HG02798 (cell line): Measurements from ENCODE around the gene KLHDC4.
"Not testable (repeated sequence)": the region's sequence is repeated elsewhere in the genome, so short reads cannot be mapped to it uniquely, and the experiment has no call there.

Experiments used
- ATAC-seq: cut with Tn5 transposase; IDR thresholded peaks from one replicate; pipeline ENCODE4 v1.9.1; 2021; ENCODE audit warnings: mild to moderate bottlenecking; ENCODE audit not compliant: unreplicated experiment, poor library complexity

KLHDC4 gene

GRCh38 chr16:87724490-87725291 is 41.1 kb downstream of the KLHDC4 start:
- ATAC-seq = peak; percentile 39

GRCh38 chr16:87723226-87723623 is 42.6 kb downstream of the KLHDC4 start:
- ATAC-seq = peak; percentile 63

- ATAC-seq = no peak
Measured at GRCh38 chr16:87722590-87723225, 43.1 kb downstream of the KLHDC4 start.

GRCh38 chr16:87721622-87722585 is 43.9 kb downstream of the KLHDC4 start:
- ATAC-seq = no peak

GRCh38 chr16:87720446-87720845 is 45.3 kb downstream of the KLHDC4 start:
- no peak for ATAC-seq

GRCh38 chr16:87718831-87719230 is 47.0 kb downstream of the KLHDC4 start:
- not testable (repeated sequence) for ATAC-seq

- ATAC-seq = no peak
Measured at GRCh38 chr16:87715658-87716057, 50.1 kb downstream of the KLHDC4 start.

GRCh38 chr16:87715231-87715630 is 50.6 kb downstream of the KLHDC4 start:
- no peak for ATAC-seq

- ATAC-seq = no peak
Measured at GRCh38 chr16:87713451-87714229, 52.1 kb downstream of the KLHDC4 start.

- ATAC-seq = no peak
Measured at GRCh38 chr16:87712184-87712762, 53.5 kb downstream of the KLHDC4 start.

GRCh38 chr16:87710887-87711286 is 54.9 kb downstream of the KLHDC4 start:
- ATAC-seq = no peak

GRCh38 chr16:87709677-87710076 is 56.1 kb downstream of the KLHDC4 start:
- ATAC-seq = no peak

- no peak for ATAC-seq
Measured at GRCh38 chr16:87708881-87709638, 56.7 kb downstream of the KLHDC4 start.

GRCh38 chr16:87707714-87708580 is 57.8 kb downstream of the KLHDC4 start:
- no peak for ATAC-seq

GRCh38 chr16:87707097-87707496 is 58.7 kb downstream of the KLHDC4 start:
- ATAC-seq = no peak

- no peak for ATAC-seq
Measured at GRCh38 chr16:87706278-87707000, 59.3 kb downstream of the KLHDC4 start.

- ATAC-seq = no peak
Measured at GRCh38 chr16:87705771-87706277, 60.0 kb downstream of the KLHDC4 start.
